Upper lobe of left lung (tissue), 4 donors: Measurements from ENCODE around the gene ZNF318.

Experiments
- POLR2AphosphoS5 ChIP-seq, 2 donors: sonication (generic); formaldehyde crosslinking; IDR thresholded peaks; one replicate each; pipeline ENCODE4 v1.5.1; 2017; ENCODE audit warnings: antibody characterized with exemption in 2 of 2
- TF ChIP-seq, protein P1 (sequence below), 6 experiments: fragments of 450-650 bp in 4 of 6; fragments of 200-600 bp in 2 of 6; sonication (generic) in 2 of 6; IDR thresholded peaks; one replicate each; pipeline ENCODE4 v1.5.1; 2016 to 2019; ENCODE audit warnings: antibody characterized with exemption in 6 of 6

DNA sequence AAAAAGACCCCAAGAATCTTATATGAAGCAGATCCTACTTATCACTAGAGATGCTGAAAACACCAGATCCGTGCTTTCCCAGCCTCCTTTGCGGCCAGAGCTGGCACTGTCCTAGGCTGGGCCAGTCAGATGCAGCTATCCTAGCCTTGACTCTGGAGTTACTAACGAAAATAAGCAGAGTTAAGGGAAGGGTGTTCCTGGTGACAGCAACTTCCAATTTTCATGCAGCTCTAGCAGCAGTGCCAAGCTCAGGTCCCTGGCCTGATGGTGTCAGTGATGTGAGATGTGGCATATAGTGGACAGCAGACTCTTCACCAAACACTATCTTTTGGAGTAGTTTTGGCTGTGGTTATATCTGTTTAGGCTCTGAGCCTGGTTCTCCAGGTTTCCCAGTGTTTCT, 32.3 kb upstream of the ZNF318 start:
- TF ChIP-seq, protein P1, sequence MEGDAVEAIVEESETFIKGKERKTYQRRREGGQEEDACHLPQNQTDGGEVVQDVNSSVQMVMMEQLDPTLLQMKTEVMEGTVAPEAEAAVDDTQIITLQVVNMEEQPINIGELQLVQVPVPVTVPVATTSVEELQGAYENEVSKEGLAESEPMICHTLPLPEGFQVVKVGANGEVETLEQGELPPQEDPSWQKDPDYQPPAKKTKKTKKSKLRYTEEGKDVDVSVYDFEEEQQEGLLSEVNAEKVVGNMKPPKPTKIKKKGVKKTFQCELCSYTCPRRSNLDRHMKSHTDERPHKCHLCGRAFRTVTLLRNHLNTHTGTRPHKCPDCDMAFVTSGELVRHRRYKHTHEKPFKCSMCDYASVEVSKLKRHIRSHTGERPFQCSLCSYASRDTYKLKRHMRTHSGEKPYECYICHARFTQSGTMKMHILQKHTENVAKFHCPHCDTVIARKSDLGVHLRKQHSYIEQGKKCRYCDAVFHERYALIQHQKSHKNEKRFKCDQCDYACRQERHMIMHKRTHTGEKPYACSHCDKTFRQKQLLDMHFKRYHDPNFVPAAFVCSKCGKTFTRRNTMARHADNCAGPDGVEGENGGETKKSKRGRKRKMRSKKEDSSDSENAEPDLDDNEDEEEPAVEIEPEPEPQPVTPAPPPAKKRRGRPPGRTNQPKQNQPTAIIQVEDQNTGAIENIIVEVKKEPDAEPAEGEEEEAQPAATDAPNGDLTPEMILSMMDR (IDR thresholded peaks at IDR 0.05): no peak
- TF ChIP-seq POLR2AphosphoS5 (IDR thresholded peaks at IDR 0.05): no peak
